B cell (primary cell): ENCODE results near the gene CYP27C1. TPM values are rescaled to one million over a fixed set of nuclear protein-coding genes. Genes with fewer than 3 reads are reported as not detected.

Experiments
- ATAC-seq: fragments of 200-7000 bp; cut with Tn5 transposase; one replicate; pipeline ENCODE4 v1.10.0; 2021; ENCODE audit warnings: low read depth, mild to moderate bottlenecking, moderate number of reproducible peaks, moderate library complexity
- CTCF ChIA-PET: fragments of 350-600 bp; sonication (Branson Sonifier 250); formaldehyde crosslinking; loops from one replicate; lab custom pipeline; 2021; ENCODE audit warnings: antibody characterized with exemption, inconsistent platforms; lab: Charles Lee
- POLR2A ChIA-PET: fragments of 350-600 bp; sonication (Branson Sonifier 250); formaldehyde crosslinking; loops from one replicate; lab custom pipeline; 2021; ENCODE audit warnings: antibody characterized with exemption; lab: Charles Lee
- DNase-seq: peaks from one replicate; pipeline ENCODE4 v3.0.0; 2013
- H2AFZ ChIP-seq: 2 replicates; pipeline ENCODE4 v1.6.1; 2012; ENCODE audit warnings: mild to moderate bottlenecking, low read depth, low read length; ENCODE audit not compliant: insufficient read depth, poor library complexity, severe bottlenecking
- H3K27ac ChIP-seq, 2 donors: 1 replicate in 1 of 2; 2 replicates in 1 of 2; pipeline ENCODE4 v1.5.1; 2012 to 2013; ENCODE audit warnings: low read length in 2 of 2, mild to moderate bottlenecking in 2 of 2, moderate library complexity in 1 of 2
- H3K27me3 ChIP-seq, 4 experiments: fragments of 200-600 bp in 1 of 4; sonication (generic) in 1 of 4; replicated peaks in 1 of 4; 1 replicate in 2 of 4; 2 replicates in 2 of 4; pipeline versions ENCODE4 v1.6.1 to v1.7.0; 2013 to 2016; ENCODE audit warnings: low read length in 3 of 4, mild to moderate bottlenecking in 2 of 4, mixed read lengths in 1 of 4, moderate library complexity in 1 of 4; ENCODE audit not compliant: insufficient read depth in 4 of 4, control insufficient read depth in 3 of 4; ENCODE audit errors: control extremely low read depth in 1 of 4
- H3K36me3 ChIP-seq, 2 experiments: replicated peaks in 1 of 2; 1 replicate in 1 of 2; 2 replicates in 1 of 2; pipeline versions ENCODE4 v1.6.1 to v1.7.1; 2013; ENCODE audit warnings: low read length in 1 of 2; ENCODE audit not compliant: insufficient read depth in 2 of 2, control insufficient read depth in 1 of 2; ENCODE audit errors: control extremely low read depth in 1 of 2, extremely low read depth in 1 of 2
- H3K4me1 ChIP-seq, 2 donors: fragments of 200-600 bp in 1 of 2; sonication (generic) in 1 of 2; 1 replicate in 1 of 2; 2 replicates in 1 of 2; pipeline versions ENCODE4 v1.5.1 to v1.6.1; 2013 to 2017; ENCODE audit warnings: low read length in 2 of 2; ENCODE audit not compliant: control insufficient read depth in 2 of 2, insufficient read depth in 2 of 2
- H3K4me2 ChIP-seq: replicated peaks from 2 replicates; pipeline ENCODE3; 2012; ENCODE audit warnings: mild to moderate bottlenecking, low read depth, low read length; ENCODE audit not compliant: poor library complexity, severe bottlenecking
- H3K4me3 ChIP-seq, 5 experiments: fragments of 200-600 bp in 1 of 5; sonication (generic) in 1 of 5; 1 replicate in 3 of 5; 2 replicates in 2 of 5; pipeline versions ENCODE4 v1.5.1 to v1.7.0; 2011 to 2016; ENCODE audit warnings: low read length in 4 of 5, mild to moderate bottlenecking in 4 of 5, low read depth in 2 of 5, control low read depth in 1 of 5, moderate library complexity in 1 of 5; ENCODE audit not compliant: insufficient read depth in 1 of 5; ENCODE audit errors: control extremely low read depth in 1 of 5, extremely low read depth in 1 of 5
- H3K79me2 ChIP-seq: fragments of 200-600 bp; sonication (generic); one replicate; pipeline ENCODE4 v1.6.0; 2016; ENCODE audit warnings: low read length; ENCODE audit not compliant: control insufficient read depth, insufficient read depth
- H3K9ac ChIP-seq: fragments of 200-600 bp; sonication (generic); 2 replicates; pipeline ENCODE4 v1.6.1; 2017; ENCODE audit warnings: mild to moderate bottlenecking, low read length, moderate library complexity
- H3K9me3 ChIP-seq, 3 donors: one replicate each; pipeline versions ENCODE4 v1.6.1 to v1.7.1; 2013; ENCODE audit warnings: low read length in 2 of 3; ENCODE audit not compliant: control insufficient read depth in 2 of 3, insufficient read depth in 1 of 3; ENCODE audit errors: control extremely low read depth in 1 of 3
- H4K20me1 ChIP-seq: 2 replicates; pipeline ENCODE4 v1.6.0; 2012; ENCODE audit warnings: mild to moderate bottlenecking, low read length; ENCODE audit not compliant: insufficient read depth, control insufficient read depth, poor library complexity, severe bottlenecking
- H3K27ac Mint-ChIP-seq: one replicate; pipeline ENCODE4 v1.8.0; 2021; ENCODE audit warnings: mixed read lengths
- H3K27me3 Mint-ChIP-seq: one replicate; pipeline ENCODE4 v1.8.0; 2021; ENCODE audit warnings: mixed read lengths
- H3K4me1 Mint-ChIP-seq: one replicate; pipeline ENCODE4 v1.8.0; 2021; ENCODE audit warnings: mixed read lengths
- H3K4me3 Mint-ChIP-seq: one replicate; pipeline ENCODE4 v1.8.0; 2021; ENCODE audit warnings: mixed read lengths
- H3K9me3 Mint-ChIP-seq: one replicate; pipeline ENCODE4 v1.8.0; 2022; ENCODE audit warnings: mixed read lengths; ENCODE audit not compliant: insufficient read depth
- EZH2 ChIP-seq: IDR thresholded peaks from 2 replicates; pipeline ENCODE4 v1.6.1; 2012; ENCODE audit warnings: borderline replicate concordance, low read depth, mild to moderate bottlenecking, moderate library complexity, low read length; ENCODE audit not compliant: insufficient read depth, poor library complexity, severe bottlenecking
- WGBS: methylation state at CpG from one replicate; pipeline ENCODE4 v1.1.5; 2013; ENCODE audit warnings: missing lambda C conversion rate; ENCODE audit not compliant: insufficient coverage; 5-methylcytosine and 5-hydroxymethylcytosine counted together
- intact Hi-C: fragments of 100-400 bp; cut with micrococcal nuclease; formaldehyde crosslinking; loops from one replicate; pipeline ENCODE4 v1.10.0; 2022
- polyA plus RNA-seq: library from polyadenylated mRNA; depleted of rRNA; stranded (reverse); fragments of >200 nt; gene quantifications from 2 replicates; pipeline ENCODE4 v1.2.3, GENCODE V29; 2012
- total RNA-seq, 2 donors: library from RNA; stranded (reverse); fragments of 120-200 nt in 1 of 2; gene quantifications; 1 replicate in 1 of 2; 2 replicates in 1 of 2; pipeline versions ENCODE4 v1.2.3 to v1.2.4, GENCODE V29; 2013 to 2022
- TF ChIP-seq, protein P1 (sequence below): fragments of 200-600 bp; IDR thresholded peaks from one replicate; pipeline ENCODE4 v1.8.0; 2022; ENCODE audit warnings: antibody characterized with exemption, mild to moderate bottlenecking

The CYP27C1 gene
- total and polyA plus RNA-seq, 2 donors (not counting 1 experiment from before 2014, with no cell fraction given), result not detected

DNA sequence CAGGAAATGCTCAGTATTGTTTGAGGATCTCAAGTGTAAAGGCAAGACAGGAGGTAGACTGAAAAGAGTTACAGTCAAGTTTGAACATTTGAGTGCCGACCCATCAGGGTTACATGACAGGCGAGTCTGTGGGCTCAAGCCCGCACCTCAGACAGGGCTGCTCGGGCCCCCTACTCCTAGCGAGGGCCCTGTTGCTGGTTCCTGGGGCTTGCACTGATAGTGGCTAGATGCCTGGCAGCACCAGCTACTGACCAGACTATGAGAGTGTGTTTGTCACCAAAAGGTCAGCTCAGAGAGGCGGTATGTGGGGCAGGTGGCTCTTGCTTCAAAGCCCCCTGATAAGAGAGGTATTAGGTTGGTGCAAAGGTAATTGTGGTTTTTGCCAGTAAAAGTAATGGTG is 35.6 kb upstream of the CYP27C1 start:
- TF ChIP-seq EZH2, result no peak
- TF ChIP-seq, protein P1, sequence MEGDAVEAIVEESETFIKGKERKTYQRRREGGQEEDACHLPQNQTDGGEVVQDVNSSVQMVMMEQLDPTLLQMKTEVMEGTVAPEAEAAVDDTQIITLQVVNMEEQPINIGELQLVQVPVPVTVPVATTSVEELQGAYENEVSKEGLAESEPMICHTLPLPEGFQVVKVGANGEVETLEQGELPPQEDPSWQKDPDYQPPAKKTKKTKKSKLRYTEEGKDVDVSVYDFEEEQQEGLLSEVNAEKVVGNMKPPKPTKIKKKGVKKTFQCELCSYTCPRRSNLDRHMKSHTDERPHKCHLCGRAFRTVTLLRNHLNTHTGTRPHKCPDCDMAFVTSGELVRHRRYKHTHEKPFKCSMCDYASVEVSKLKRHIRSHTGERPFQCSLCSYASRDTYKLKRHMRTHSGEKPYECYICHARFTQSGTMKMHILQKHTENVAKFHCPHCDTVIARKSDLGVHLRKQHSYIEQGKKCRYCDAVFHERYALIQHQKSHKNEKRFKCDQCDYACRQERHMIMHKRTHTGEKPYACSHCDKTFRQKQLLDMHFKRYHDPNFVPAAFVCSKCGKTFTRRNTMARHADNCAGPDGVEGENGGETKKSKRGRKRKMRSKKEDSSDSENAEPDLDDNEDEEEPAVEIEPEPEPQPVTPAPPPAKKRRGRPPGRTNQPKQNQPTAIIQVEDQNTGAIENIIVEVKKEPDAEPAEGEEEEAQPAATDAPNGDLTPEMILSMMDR, result no peak
- Histone ChIP-seq H3K4me3 (no peak overlapping the region), H3K36me3 (peaks cover 3 to 38% of the 10 kb centered on the region in 2 experiments), H3K27me3 (no peaks in the 10 kb centered on the region), H3K9ac (no peak overlapping the region), H3K4me2 (no peak overlapping the region), H3K9me3 (no peaks in the 10 kb centered on the region), H3K79me2 (no peaks in the 10 kb centered on the region), H3K27ac (no peak overlapping the region), H4K20me1 (no peaks in the 10 kb centered on the region), H3K4me1 (no peaks in the 10 kb centered on the region), H2AFZ (no peak overlapping the region)
- WGBS, result 100% methylated on average over 6 of the region's 6 CpGs
- Mint-ChIP-seq H3K4me1 (no peaks in the 10 kb centered on the region), H3K27ac (no peak overlapping the region), H3K27me3 (no peaks in the 10 kb centered on the region), H3K9me3 (no peaks in the 10 kb centered on the region), H3K4me3 (no peak overlapping the region)
- intact Hi-C loops, result no loop called here
- ChIA-PET CTCF (no interaction called here), POLR2A (no interaction called here)
- DNase-seq (no peak), ATAC-seq (no peak)

DNA sequence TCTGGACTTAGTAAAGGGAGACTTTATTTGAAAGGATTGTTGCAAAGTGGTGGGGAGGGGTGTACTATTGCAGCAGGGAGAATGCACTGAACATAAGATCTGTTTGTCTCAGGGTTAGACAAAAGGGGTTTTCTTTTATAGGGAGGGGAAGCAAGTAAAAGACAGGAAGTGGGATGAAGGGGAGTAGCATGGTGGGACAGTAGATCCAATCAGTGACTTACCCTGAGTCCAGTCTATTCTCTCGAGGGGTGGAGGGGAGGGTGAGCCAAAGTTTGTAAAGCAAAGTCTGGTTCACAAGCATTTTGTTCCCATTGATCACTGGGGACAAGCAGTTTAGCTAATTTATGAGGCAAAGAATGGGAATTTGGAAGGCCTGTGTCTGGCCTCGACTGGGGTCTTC is 35.0 kb upstream of the CYP27C1 start:
- H3K9me3 Mint-ChIP-seq, result no peaks in the 10 kb centered on the region
- no peak overlapping the region for H3K4me3 Mint-ChIP-seq
- no peaks in the 10 kb centered on the region for H3K79me2 ChIP-seq
- WGBS, result 100% methylated on average over 1 of the region's 2 CpGs
- H3K4me2 ChIP-seq, result no peak overlapping the region
- ChIA-PET CTCF (no interaction called here), POLR2A (no interaction called here)
- no peak overlapping the region for H3K27ac ChIP-seq
- ATAC-seq (no peak), DNase-seq (no peak)
- no peaks in the 10 kb centered on the region for H3K27me3 ChIP-seq
- no peaks in the 10 kb centered on the region for H3K4me1 Mint-ChIP-seq
- no peaks in the 10 kb centered on the region for H4K20me1 ChIP-seq
- H3K27me3 Mint-ChIP-seq, result no peaks in the 10 kb centered on the region
- intact Hi-C loops, result no loop called here
- no peaks in the 10 kb centered on the region for H3K4me1 ChIP-seq
- H3K27ac Mint-ChIP-seq, result no peak overlapping the region
- no peak for TF ChIP-seq EZH2
- H3K4me3 ChIP-seq, result no peak overlapping the region
- H3K9ac ChIP-seq, result no peak overlapping the region
- H3K9me3 ChIP-seq, result no peaks in the 10 kb centered on the region
- peaks cover 3 to 32% of the 10 kb centered on the region in 2 experiments for H3K36me3 ChIP-seq
- H2AFZ ChIP-seq, result no peak overlapping the region
